ENCODE measurements around the gene SDCBP2.
A peak's percentile ranks its signal among the peaks of the same experiment; 100 is the strongest.

Gene SDCBP2

GRCh38 chr20:1312308-1312707 is 16.6 kb downstream of the SDCBP2 start:
- DNase-seq (ENCODE audit: low read depth): no peak

- no peak for DNase-seq (ENCODE audit: low read depth)
Observed at GRCh38 chr20:1310506-1311190, 18.3 kb downstream of the SDCBP2 start.

- DNase-seq (ENCODE audit: low read depth): no peak
Observed at GRCh38 chr20:1310071-1310470, 18.9 kb downstream of the SDCBP2 start.

- DNase-seq (ENCODE audit: low read depth): no peak
Observed at GRCh38 chr20:1309439-1309847, 19.5 kb downstream of the SDCBP2 start.

- no peak for DNase-seq (ENCODE audit: low read depth)
Observed at GRCh38 chr20:1308702-1309095, 20.2 kb downstream of the SDCBP2 start.

- DNase-seq (ENCODE audit: low read depth): no peak
Observed at GRCh38 chr20:1308067-1308701, 20.8 kb downstream of the SDCBP2 start.

GRCh38 chr20:1307571-1307971 is 21.4 kb downstream of the SDCBP2 start:
- no peak for DNase-seq (ENCODE audit: low read depth)

- no peak for DNase-seq (ENCODE audit: low read depth)
Observed at GRCh38 chr20:1307171-1307570, 21.8 kb downstream of the SDCBP2 start.

GRCh38 chr20:1306316-1307135 is 22.4 kb downstream of the SDCBP2 start:
- DNase-seq (ENCODE audit: low read depth): no peak

GRCh38 chr20:1305712-1306111 is 23.2 kb downstream of the SDCBP2 start:
- DNase-seq (ENCODE audit: low read depth): no peak

GRCh38 chr20:1304710-1305515 is 24.0 kb downstream of the SDCBP2 start:
- DNase-seq (ENCODE audit: low read depth): no peak

- no peak for DNase-seq (ENCODE audit: low read depth)
Observed at GRCh38 chr20:1302685-1303541, 26.0 kb downstream of the SDCBP2 start.

- peak; percentile 32 for DNase-seq (ENCODE audit: low read depth)
Observed at GRCh38 chr20:1301031-1301529, 27.9 kb downstream of the SDCBP2 start.

- DNase-seq (ENCODE audit: low read depth): no peak
Observed at GRCh38 chr20:1300083-1300840, 28.7 kb downstream of the SDCBP2 start.

- DNase-seq (ENCODE audit: low read depth): no peak
Observed at GRCh38 chr20:1299522-1299921, 29.4 kb downstream of the SDCBP2 start.

GRCh38 chr20:1298888-1299511 is 29.9 kb downstream of the SDCBP2 start:
- no peak for DNase-seq (ENCODE audit: low read depth)

- no peak for DNase-seq (ENCODE audit: low read depth)
Observed at GRCh38 chr20:1298166-1298565, 30.8 kb downstream of the SDCBP2 start.

- DNase-seq (ENCODE audit: low read depth): no peak
Observed at GRCh38 chr20:1297486-1297885, 31.5 kb downstream of the SDCBP2 start.

GRCh38 chr20:1296922-1297321 is 32.0 kb downstream of the SDCBP2 start:
- no peak for DNase-seq (ENCODE audit: low read depth)

GRCh38 chr20:1296117-1296610 is 32.8 kb downstream of the SDCBP2 start:
- DNase-seq (ENCODE audit: low read depth): no peak

Data from activated T-helper 1 cell treated with Interleukin-2 at 50 U/mL for 16 hours (primary cell).